ENCODE measurements around the gene GOLGA5.

The GOLGA5 gene

DNA sequence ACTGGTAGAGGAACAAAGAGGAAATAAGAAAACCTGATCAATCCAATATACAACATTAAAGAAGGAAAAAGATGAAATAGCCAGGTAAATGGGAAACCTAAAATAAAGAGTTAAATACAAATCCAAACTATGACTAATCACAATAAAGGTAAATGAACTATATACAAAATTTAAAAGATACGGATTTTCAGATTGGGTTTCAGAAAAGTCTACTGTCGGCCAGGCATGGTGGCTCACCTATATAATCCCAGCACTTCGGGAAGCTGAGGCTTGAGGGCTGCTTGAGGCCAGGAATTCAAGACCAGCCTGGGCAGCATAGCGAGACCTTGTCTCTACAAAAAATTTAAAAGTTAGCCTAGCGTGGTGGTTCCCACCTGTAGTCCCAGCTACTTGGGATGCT, 89.0 kb downstream of the GOLGA5 start:
- no peak for DNase-seq

DNA sequence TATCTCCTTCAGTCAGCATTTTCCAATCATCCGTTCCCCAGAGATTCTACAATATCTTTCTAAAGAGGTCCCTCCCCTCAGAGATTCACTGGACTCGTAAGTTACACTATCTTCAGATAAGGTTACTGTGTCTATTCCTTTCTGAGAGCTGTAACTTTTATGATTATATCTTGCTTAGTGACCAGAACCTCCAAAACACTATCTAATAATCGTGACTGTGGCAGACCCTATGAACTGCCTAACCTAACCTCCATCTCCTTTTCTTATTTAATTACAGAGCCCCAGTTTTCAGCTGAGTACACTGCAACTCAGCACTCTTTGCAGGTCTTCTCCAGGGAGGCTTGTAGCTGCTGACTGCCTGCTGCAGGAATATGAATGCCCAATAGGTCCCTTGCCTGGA, 90.3 kb downstream of the GOLGA5 start:
- no peak for DNase-seq

DNA sequence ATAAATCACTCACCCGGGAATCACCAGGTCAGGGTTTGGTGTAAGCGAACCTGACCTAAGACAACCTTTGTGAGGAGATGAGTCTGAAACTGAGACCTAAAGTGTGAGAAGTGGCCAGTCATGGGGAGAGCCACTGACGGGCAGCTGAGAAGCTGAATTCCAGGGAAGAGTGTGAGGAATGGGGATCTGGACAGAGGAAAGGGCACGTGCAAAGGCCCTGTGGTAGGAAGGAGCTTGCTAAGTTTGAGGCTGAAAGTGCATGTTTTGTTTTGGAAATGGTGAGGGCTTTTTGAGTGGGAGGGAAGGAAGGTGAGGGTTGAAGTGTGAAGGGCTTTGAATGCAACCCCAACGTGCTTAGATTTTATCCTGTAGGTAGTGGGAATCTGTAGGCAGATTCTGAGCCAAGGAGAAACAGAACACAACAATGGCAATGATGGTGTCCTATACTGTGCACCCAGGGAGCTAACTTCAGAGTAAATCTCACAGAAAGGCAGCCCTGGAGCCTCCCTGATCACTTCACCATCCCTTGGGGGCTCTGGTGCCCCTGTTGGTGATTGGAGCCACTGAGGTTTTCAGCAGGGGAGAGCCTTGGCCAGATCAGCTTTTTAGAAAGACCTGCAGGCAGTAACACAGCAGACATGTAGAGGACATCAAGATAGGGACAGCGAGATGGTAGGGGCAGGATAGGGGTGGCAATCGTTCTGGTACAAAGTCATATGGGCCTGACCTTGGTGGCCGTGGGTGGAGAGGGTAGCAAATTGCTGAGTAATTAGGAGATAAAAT, 91.4 kb downstream of the GOLGA5 start:
- DNase-seq: no peak

GRCh38 chr14:92886337-92886736, 92.2 kb downstream of the GOLGA5 start:
- no peak for DNase-seq

- DNase-seq: no peak
Measured at GRCh38 chr14:92887157-92887556, 93.1 kb downstream of the GOLGA5 start.

DNA sequence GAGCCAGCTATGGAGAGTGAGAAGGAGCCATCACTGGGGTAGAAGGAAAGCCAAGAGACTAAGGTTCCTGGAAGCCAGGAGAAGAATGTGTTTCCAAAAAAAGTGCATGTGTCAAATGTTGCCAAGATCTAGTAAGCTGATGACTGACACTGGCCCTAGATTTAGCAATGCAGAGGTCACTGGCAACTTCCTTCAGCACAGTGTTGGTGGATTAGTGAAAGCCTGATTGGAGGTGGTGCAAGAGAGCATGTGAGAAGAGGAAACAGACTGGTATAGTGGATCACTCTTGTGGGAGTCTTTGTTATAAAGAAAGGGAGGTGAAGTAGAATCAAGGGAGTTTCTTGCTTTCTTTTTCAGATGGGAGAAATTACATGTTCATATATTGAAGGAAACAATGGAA, 94.8 kb downstream of the GOLGA5 start:
- no peak for DNase-seq
